ENCODE results near the gene WIPI1. TPM values are rescaled to one million over a fixed set of nuclear protein-coding genes. Genes with fewer than 3 reads are reported as not detected.
A peak's percentile ranks its signal among the peaks of the same experiment; 100 is the strongest.

The WIPI1 gene
- total and polyA plus RNA-seq, 2 of the 13 experiments (the other 11 are each of a cell fraction or from before 2014, with no cell fraction given), result 29.4 to 141 TPM

GRCh38 chr17:68437979-68438822 is 19.1 kb downstream of the WIPI1 start (continued):
- TF ChIP-seq, protein P1, sequence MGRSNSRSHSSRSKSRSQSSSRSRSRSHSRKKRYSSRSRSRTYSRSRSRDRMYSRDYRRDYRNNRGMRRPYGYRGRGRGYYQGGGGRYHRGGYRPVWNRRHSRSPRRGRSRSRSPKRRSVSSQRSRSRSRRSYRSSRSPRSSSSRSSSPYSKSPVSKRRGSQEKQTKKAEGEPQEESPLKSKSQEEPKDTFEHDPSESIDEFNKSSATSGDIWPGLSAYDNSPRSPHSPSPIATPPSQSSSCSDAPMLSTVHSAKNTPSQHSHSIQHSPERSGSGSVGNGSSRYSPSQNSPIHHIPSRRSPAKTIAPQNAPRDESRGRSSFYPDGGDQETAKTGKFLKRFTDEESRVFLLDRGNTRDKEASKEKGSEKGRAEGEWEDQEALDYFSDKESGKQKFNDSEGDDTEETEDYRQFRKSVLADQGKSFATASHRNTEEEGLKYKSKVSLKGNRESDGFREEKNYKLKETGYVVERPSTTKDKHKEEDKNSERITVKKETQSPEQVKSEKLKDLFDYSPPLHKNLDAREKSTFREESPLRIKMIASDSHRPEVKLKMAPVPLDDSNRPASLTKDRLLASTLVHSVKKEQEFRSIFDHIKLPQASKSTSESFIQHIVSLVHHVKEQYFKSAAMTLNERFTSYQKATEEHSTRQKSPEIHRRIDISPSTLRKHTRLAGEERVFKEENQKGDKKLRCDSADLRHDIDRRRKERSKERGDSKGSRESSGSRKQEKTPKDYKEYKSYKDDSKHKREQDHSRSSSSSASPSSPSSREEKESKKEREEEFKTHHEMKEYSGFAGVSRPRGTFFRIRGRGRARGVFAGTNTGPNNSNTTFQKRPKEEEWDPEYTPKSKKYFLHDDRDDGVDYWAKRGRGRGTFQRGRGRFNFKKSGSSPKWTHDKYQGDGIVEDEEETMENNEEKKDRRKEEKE (IDR thresholded peaks at IDR 0.05), result no peak
- peak; percentile 51; the same call in 1 of the 2 replicates for TF ChIP-seq MIER3 (CRISPR knock-in tag; IDR thresholded peaks at IDR 0.05; ENCODE audit: borderline replicate concordance)
- no peak for TF ChIP-seq FOXK2 (IDR thresholded peaks at IDR 0.05)
- peak; percentile 20; the same call in 1 of the 2 replicates for TF ChIP-seq SP5 (CRISPR knock-in tag; IDR thresholded peaks at IDR 0.05; ENCODE audit: borderline replicate concordance, low read depth)
- no peak for TF ChIP-seq ZFP37 (CRISPR knock-in tag; IDR thresholded peaks at IDR 0.05; ENCODE audit: borderline replicate concordance)
- TF ChIP-seq MAFF (IDR thresholded peaks at IDR 0.05; ENCODE audit: low read depth, low read length), result peak; percentile 24; the same call in 1 of the 2 replicates
- peak; percentile 71; the same call in 1 of the 2 replicates for TF ChIP-seq ZNF124 (CRISPR knock-in tag; IDR thresholded peaks at IDR 0.05)
- peak; percentile 93 for TF ChIP-seq SAP130 (CRISPR knock-in tag; IDR thresholded peaks at IDR 0.05; ENCODE audit: low read depth)
- TF ChIP-seq HDAC1 (CRISPR knock-in tag; IDR thresholded peaks at IDR 0.05), result no peak; the same call in 1 of the 2 replicates
- TF ChIP-seq ZMYM3 (CRISPR knock-in tag; IDR thresholded peaks at IDR 0.05), result 0 out of 2 replicates have a peak, but pooled peaks have one; percentile 10
- no peak for TF ChIP-seq FIP1L1 (IDR thresholded peaks at IDR 0.05; ENCODE audit: borderline replicate concordance, insufficient read depth, low read depth, low read length)
- TF ChIP-seq HOMEZ (CRISPR knock-in tag; IDR thresholded peaks at IDR 0.05; ENCODE audit: low read depth), result peak; percentile 52; the same call in 1 of the 2 replicates
- no peak for TF ChIP-seq ARNT2 (CRISPR knock-in tag; IDR thresholded peaks at IDR 0.05; ENCODE audit: low read depth)
- no peak for TF ChIP-seq SP1 (IDR thresholded peaks at IDR 0.05)
- TF ChIP-seq SP1 (CRISPR knock-in tag; IDR thresholded peaks at IDR 0.05), result no peak
- no peak for TF ChIP-seq TOPORS (CRISPR knock-in tag; IDR thresholded peaks at IDR 0.05)
- no peak for TF ChIP-seq ZNF383 (CRISPR knock-in tag; IDR thresholded peaks at IDR 0.05; ENCODE audit: borderline replicate concordance)
- TF ChIP-seq GPN1 (CRISPR knock-in tag; IDR thresholded peaks at IDR 0.05; ENCODE audit: borderline replicate concordance), result no peak
- no peak for TF ChIP-seq ZNF33B (CRISPR knock-in tag; IDR thresholded peaks at IDR 0.05)
- no peak for TF ChIP-seq ZNF18 (CRISPR knock-in tag; IDR thresholded peaks at IDR 0.05; ENCODE audit: insufficient replicate concordance)
- no peak for TF ChIP-seq SMYD3 (CRISPR knock-in tag; IDR thresholded peaks at IDR 0.05)
- TF ChIP-seq TOE1 (CRISPR knock-in tag; IDR thresholded peaks at IDR 0.05), result no peak
- TF ChIP-seq MAZ (IDR thresholded peaks at IDR 0.05; ENCODE audit: borderline replicate concordance, low read depth, low read length), result no peak
- no peak for TF ChIP-seq MAZ (CRISPR knock-in tag; IDR thresholded peaks at IDR 0.05; ENCODE audit: low read depth)
- peak; percentile 27 for TF ChIP-seq STAG1 (CRISPR knock-in tag; IDR thresholded peaks at IDR 0.05)
- TF ChIP-seq ZNF143 (CRISPR knock-in tag; IDR thresholded peaks at IDR 0.05), result no peak
- no peak for TF ChIP-seq RELA (CRISPR knock-in tag; IDR thresholded peaks at IDR 0.05)

Data from HepG2 (cell line).